Measurements from ENCODE around the gene HAP1.

DNA sequence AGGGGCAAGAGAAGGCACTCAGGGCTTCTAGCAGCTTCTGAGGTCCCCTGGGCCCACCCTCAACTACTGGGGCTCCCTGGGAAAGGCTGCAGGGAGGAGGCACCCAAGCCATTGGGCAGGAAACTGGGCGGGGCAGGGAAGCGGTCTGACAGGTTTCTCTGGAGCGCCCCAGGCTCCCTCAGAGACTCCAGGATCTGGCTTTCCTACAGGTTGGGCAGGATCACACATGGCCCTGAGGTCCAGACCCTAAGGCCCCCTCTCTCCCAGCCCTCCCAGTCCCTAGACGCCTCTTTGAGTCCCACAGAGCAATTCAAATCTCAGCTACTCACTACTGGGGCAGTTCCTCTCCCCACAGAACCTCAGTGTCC is 37.8 kb upstream of the HAP1 start:
- TF ChIP-seq EZH2phosphoT487 (IDR thresholded peaks at IDR 0.05; ENCODE audit: low read depth, severe bottlenecking, unreplicated experiment), result no peak
- TF ChIP-seq, protein P1, sequence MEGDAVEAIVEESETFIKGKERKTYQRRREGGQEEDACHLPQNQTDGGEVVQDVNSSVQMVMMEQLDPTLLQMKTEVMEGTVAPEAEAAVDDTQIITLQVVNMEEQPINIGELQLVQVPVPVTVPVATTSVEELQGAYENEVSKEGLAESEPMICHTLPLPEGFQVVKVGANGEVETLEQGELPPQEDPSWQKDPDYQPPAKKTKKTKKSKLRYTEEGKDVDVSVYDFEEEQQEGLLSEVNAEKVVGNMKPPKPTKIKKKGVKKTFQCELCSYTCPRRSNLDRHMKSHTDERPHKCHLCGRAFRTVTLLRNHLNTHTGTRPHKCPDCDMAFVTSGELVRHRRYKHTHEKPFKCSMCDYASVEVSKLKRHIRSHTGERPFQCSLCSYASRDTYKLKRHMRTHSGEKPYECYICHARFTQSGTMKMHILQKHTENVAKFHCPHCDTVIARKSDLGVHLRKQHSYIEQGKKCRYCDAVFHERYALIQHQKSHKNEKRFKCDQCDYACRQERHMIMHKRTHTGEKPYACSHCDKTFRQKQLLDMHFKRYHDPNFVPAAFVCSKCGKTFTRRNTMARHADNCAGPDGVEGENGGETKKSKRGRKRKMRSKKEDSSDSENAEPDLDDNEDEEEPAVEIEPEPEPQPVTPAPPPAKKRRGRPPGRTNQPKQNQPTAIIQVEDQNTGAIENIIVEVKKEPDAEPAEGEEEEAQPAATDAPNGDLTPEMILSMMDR (IDR thresholded peaks at IDR 0.05; ENCODE audit: poor library complexity), result no peak
- no peak for TF ChIP-seq EZH2 (IDR thresholded peaks at IDR 0.05; ENCODE audit: borderline replicate concordance)

Data from hepatocyte (in vitro differentiated cells).